Measurements from ENCODE around the gene SLC25A26.
"Not testable (repeated sequence)": the region's sequence is repeated elsewhere in the genome, so short reads cannot be mapped to it uniquely, and the experiment has no call there.

The SLC25A26 gene

GRCh38 chr3:66410976-66411375 lies 190.2 kb downstream of the SLC25A26 start:
- Histone ChIP-seq H3K27ac (ENCODE audit: low read depth, low read length) (no peak overlapping the region), H3K9me3 (ENCODE audit: control insufficient read depth, insufficient read depth, low read depth, low read length) (no peaks in the 10 kb centered on the region), H3K9ac (ENCODE audit: low read length) (no peak overlapping the region), H3K27me3 (ENCODE audit: control insufficient read depth, insufficient read depth, low read length) (no peaks in the 10 kb centered on the region), H3K4me3 (ENCODE audit: low read depth, low read length) (no peak overlapping the region), H3K4me1 (ENCODE audit: control insufficient read depth, insufficient read depth, low read length) (peaks cover 18% of the 10 kb centered on the region), H3K36me3 (ENCODE audit: control insufficient read depth, insufficient read depth, low read length) (peaks cover 87% of the 10 kb centered on the region)

GRCh38 chr3:66411474-66411873 lies 190.7 kb downstream of the SLC25A26 start:
- Histone ChIP-seq H3K4me1 (ENCODE audit: control insufficient read depth, insufficient read depth, low read length) (peaks cover 18% of the 10 kb centered on the region), H3K9me3 (ENCODE audit: control insufficient read depth, insufficient read depth, low read depth, low read length) (no peaks in the 10 kb centered on the region), H3K27ac (ENCODE audit: low read depth, low read length) (no peak overlapping the region), H3K9ac (ENCODE audit: low read length) (no peak overlapping the region), H3K4me3 (ENCODE audit: low read depth, low read length) (no peak overlapping the region), H3K27me3 (ENCODE audit: control insufficient read depth, insufficient read depth, low read length) (no peaks in the 10 kb centered on the region), H3K36me3 (ENCODE audit: control insufficient read depth, insufficient read depth, low read length) (peaks cover 87% of the 10 kb centered on the region)

- Histone ChIP-seq H3K9ac (ENCODE audit: low read length) (no peak overlapping the region), H3K27ac (ENCODE audit: low read depth, low read length) (no peak overlapping the region), H3K4me3 (ENCODE audit: low read depth, low read length) (no peak overlapping the region), H3K27me3 (ENCODE audit: control insufficient read depth, insufficient read depth, low read length) (no peaks in the 10 kb centered on the region), H3K4me1 (ENCODE audit: control insufficient read depth, insufficient read depth, low read length) (peaks cover 23% of the 10 kb centered on the region), H3K9me3 (ENCODE audit: control insufficient read depth, insufficient read depth, low read depth, low read length) (no peaks in the 10 kb centered on the region), H3K36me3 (ENCODE audit: control insufficient read depth, insufficient read depth, low read length) (peaks cover 86% of the 10 kb centered on the region)
Observed at GRCh38 chr3:66411961-66412887, 191.4 kb downstream of the SLC25A26 start.

- H3K9me3 ChIP-seq (ENCODE audit: control insufficient read depth, insufficient read depth, low read depth, low read length), result no peaks in the 10 kb centered on the region
- H3K9ac ChIP-seq (ENCODE audit: low read length), result no peak overlapping the region
- H3K4me3 ChIP-seq (ENCODE audit: low read depth, low read length), result no peak overlapping the region
- H3K36me3 ChIP-seq (ENCODE audit: control insufficient read depth, insufficient read depth, low read length), result peaks cover 82% of the 10 kb centered on the region
- peaks cover 18% of the 10 kb centered on the region for H3K4me1 ChIP-seq (ENCODE audit: control insufficient read depth, insufficient read depth, low read length)
- no peak overlapping the region for H3K27ac ChIP-seq (ENCODE audit: low read depth, low read length)
- H3K27me3 ChIP-seq (ENCODE audit: control insufficient read depth, insufficient read depth, low read length), result no peaks in the 10 kb centered on the region
Observed at GRCh38 chr3:66413151-66413751, 192.4 kb downstream of the SLC25A26 start.

- Histone ChIP-seq H3K27ac (ENCODE audit: low read depth, low read length) (no peak overlapping the region), H3K4me1 (ENCODE audit: control insufficient read depth, insufficient read depth, low read length) (peaks cover 15% of the 10 kb centered on the region), H3K9ac (ENCODE audit: low read length) (no peak overlapping the region), H3K36me3 (ENCODE audit: control insufficient read depth, insufficient read depth, low read length) (peaks cover 79% of the 10 kb centered on the region), H3K27me3 (ENCODE audit: control insufficient read depth, insufficient read depth, low read length) (no peaks in the 10 kb centered on the region), H3K4me3 (ENCODE audit: low read depth, low read length) (no peak overlapping the region), H3K9me3 (ENCODE audit: control insufficient read depth, insufficient read depth, low read depth, low read length) (peaks cover 6% of the 10 kb centered on the region; the same call in 1 of the 2 replicates)
Observed at GRCh38 chr3:66414846-66415245, 194.0 kb downstream of the SLC25A26 start.

- H3K27ac ChIP-seq (ENCODE audit: low read depth, low read length), result no peak overlapping the region
Observed at GRCh38 chr3:66415867-66416428, 195.1 kb downstream of the SLC25A26 start.

GRCh38 chr3:66416556-66417304 lies 195.9 kb downstream of the SLC25A26 start:
- Histone ChIP-seq H3K27me3 (ENCODE audit: control insufficient read depth, insufficient read depth, low read length) (no peaks in the 10 kb centered on the region), H3K27ac (ENCODE audit: low read depth, low read length) (no peak overlapping the region), H3K36me3 (ENCODE audit: control insufficient read depth, insufficient read depth, low read length) (peaks cover 77% of the 10 kb centered on the region), H3K9ac (ENCODE audit: low read length) (no peak overlapping the region), H3K9me3 (ENCODE audit: control insufficient read depth, insufficient read depth, low read depth, low read length) (peaks cover 24% of the 10 kb centered on the region), H3K4me3 (ENCODE audit: low read depth, low read length) (no peak overlapping the region), H3K4me1 (ENCODE audit: control insufficient read depth, insufficient read depth, low read length) (peaks cover 15% of the 10 kb centered on the region)

More at GRCh38 chr3:66415867-66416428, 195.1 kb downstream of the SLC25A26 start:
- Histone ChIP-seq H3K9me3 (ENCODE audit: control insufficient read depth, insufficient read depth, low read depth, low read length) (peaks cover 17% of the 10 kb centered on the region), H3K36me3 (ENCODE audit: control insufficient read depth, insufficient read depth, low read length) (peaks cover 79% of the 10 kb centered on the region), H3K27me3 (ENCODE audit: control insufficient read depth, insufficient read depth, low read length) (no peaks in the 10 kb centered on the region), H3K4me3 (ENCODE audit: low read depth, low read length) (no peak overlapping the region), H3K4me1 (ENCODE audit: control insufficient read depth, insufficient read depth, low read length) (peaks cover 15% of the 10 kb centered on the region), H3K9ac (ENCODE audit: low read length) (no peak overlapping the region)

GRCh38 chr3:66418475-66418931 lies 197.7 kb downstream of the SLC25A26 start:
- peaks cover 64% of the 10 kb centered on the region for H3K36me3 ChIP-seq (ENCODE audit: control insufficient read depth, insufficient read depth, low read length)

DNA sequence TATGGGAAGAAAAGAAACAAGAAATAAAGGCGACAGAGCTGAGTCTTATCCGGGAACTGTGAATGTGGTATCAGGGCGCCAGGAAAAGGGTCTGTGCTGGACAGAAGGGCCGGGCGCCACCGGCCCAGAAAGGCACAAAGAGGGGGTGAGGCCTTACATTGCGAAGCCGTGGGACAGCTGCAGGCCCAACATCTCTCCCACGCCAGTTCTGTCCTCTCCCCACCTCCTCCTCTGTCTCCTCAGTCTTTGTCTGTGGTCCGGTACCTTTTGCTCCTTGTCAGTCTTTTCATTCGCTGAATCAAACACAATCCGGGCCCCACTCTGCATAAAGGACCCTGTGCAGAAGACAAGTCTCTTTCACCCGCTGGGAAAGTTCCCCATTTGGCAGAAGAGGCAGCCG lies 198.2 kb downstream of the SLC25A26 start:
- H3K27me3 ChIP-seq (ENCODE audit: control insufficient read depth, insufficient read depth, low read length), result no peaks in the 10 kb centered on the region
- peaks cover 46% of the 10 kb centered on the region for H3K9me3 ChIP-seq (ENCODE audit: control insufficient read depth, insufficient read depth, low read depth, low read length)
- H3K36me3 ChIP-seq (ENCODE audit: control insufficient read depth, insufficient read depth, low read length), result peaks cover 63% of the 10 kb centered on the region
- no peak overlapping the region for H3K9ac ChIP-seq (ENCODE audit: low read length)
- peaks cover 15% of the 10 kb centered on the region for H3K4me1 ChIP-seq (ENCODE audit: control insufficient read depth, insufficient read depth, low read length)
- H3K4me3 ChIP-seq (ENCODE audit: low read depth, low read length), result no peak overlapping the region
- no peak overlapping the region for H3K27ac ChIP-seq (ENCODE audit: low read depth, low read length)

More at GRCh38 chr3:66418475-66418931, 197.7 kb downstream of the SLC25A26 start:
- Histone ChIP-seq H3K27ac (ENCODE audit: low read depth, low read length) (no peak overlapping the region), H3K27me3 (ENCODE audit: control insufficient read depth, insufficient read depth, low read length) (no peaks in the 10 kb centered on the region), H3K9ac (ENCODE audit: low read length) (no peak overlapping the region), H3K9me3 (ENCODE audit: control insufficient read depth, insufficient read depth, low read depth, low read length) (peaks cover 41% of the 10 kb centered on the region), H3K4me1 (ENCODE audit: control insufficient read depth, insufficient read depth, low read length) (peaks cover 15% of the 10 kb centered on the region), H3K4me3 (ENCODE audit: low read depth, low read length) (no peak overlapping the region)

GRCh38 chr3:66421144-66421543 lies 200.3 kb downstream of the SLC25A26 start:
- not testable (repeated sequence) for H3K4me3 ChIP-seq (ENCODE audit: low read depth, low read length); H3K27me3 ChIP-seq (ENCODE audit: control insufficient read depth, insufficient read depth, low read length); H3K27ac ChIP-seq (ENCODE audit: low read depth, low read length); H3K9ac ChIP-seq (ENCODE audit: low read length)
- Histone ChIP-seq H3K36me3 (ENCODE audit: control insufficient read depth, insufficient read depth, low read length) (peaks cover 49% of the 10 kb centered on the region), H3K9me3 (ENCODE audit: control insufficient read depth, insufficient read depth, low read depth, low read length) (peaks cover 53% of the 10 kb centered on the region), H3K4me1 (ENCODE audit: control insufficient read depth, insufficient read depth, low read length) (peaks cover 15% of the 10 kb centered on the region)

All from HUES6 (cell line).